HepG2 (cell line): ENCODE measurements around the gene MTHFD1.

Source experiments
- BRCA1 ChIP-seq: sonication (generic); formaldehyde crosslinking; IDR thresholded peaks from 2 replicates; pipeline ENCODE4 v1.4.0; 2020; ENCODE audit warnings: missing genetic modification reagents
- CEBPB ChIP-seq: IDR thresholded peaks from 2 replicates; pipeline ENCODE4 v1.6.1; 2011; ENCODE audit warnings: low read depth, low read length, improper control_type of control experiment, borderline replicate concordance
- CTCF ChIP-seq: sonication (generic); formaldehyde crosslinking; IDR thresholded peaks from 2 replicates; pipeline ENCODE4 v1.5.0; 2020; ENCODE audit warnings: mild to moderate bottlenecking, missing genetic modification reagents, moderate library complexity
- DPF2 ChIP-seq: sonication (generic); formaldehyde crosslinking; IDR thresholded peaks from 2 replicates; pipeline ENCODE4 v1.4.0; 2020; ENCODE audit warnings: mild to moderate bottlenecking, low read depth, missing genetic modification reagents, borderline replicate concordance
- FOXM1 ChIP-seq: sonication (generic); formaldehyde crosslinking; IDR thresholded peaks from 2 replicates; pipeline ENCODE4 v1.5.0; 2020; ENCODE audit warnings: missing genetic modification reagents
- HNF4G ChIP-seq, 2 experiments: sonication (generic) in 1 of 2; formaldehyde crosslinking in 1 of 2; IDR thresholded peaks; 2 replicates each; pipeline versions ENCODE4 v1.4.0 to v1.6.1; 2011 to 2020; ENCODE audit warnings: borderline replicate concordance in 2 of 2, low read depth in 2 of 2, mild to moderate bottlenecking in 2 of 2, low read length in 1 of 2, missing genetic modification reagents in 1 of 2, moderate library complexity in 1 of 2
- ZNF230 ChIP-seq: sonication (generic); formaldehyde crosslinking; IDR thresholded peaks from 2 replicates; pipeline ENCODE4 v1.4.0; 2020; ENCODE audit warnings: mild to moderate bottlenecking, missing genetic modification reagents
- ZNF432 ChIP-seq: sonication (generic); formaldehyde crosslinking; IDR thresholded peaks from 2 replicates; pipeline ENCODE4 v1.5.0; 2020; ENCODE audit warnings: missing genetic modification reagents, mild to moderate bottlenecking, borderline replicate concordance
- ZNF510 ChIP-seq: sonication (generic); formaldehyde crosslinking; IDR thresholded peaks from 2 replicates; pipeline ENCODE4 v1.4.0; 2020; ENCODE audit warnings: low read depth, mild to moderate bottlenecking, missing genetic modification reagents
- TF ChIP-seq, protein P1 (sequence below): sonication (generic); formaldehyde crosslinking; conservative IDR thresholded peaks from 2 replicates; pipeline ENCODE4 v1.8.0; 2022; ENCODE audit warnings: low read depth, missing genetic modification reagents

DNA sequence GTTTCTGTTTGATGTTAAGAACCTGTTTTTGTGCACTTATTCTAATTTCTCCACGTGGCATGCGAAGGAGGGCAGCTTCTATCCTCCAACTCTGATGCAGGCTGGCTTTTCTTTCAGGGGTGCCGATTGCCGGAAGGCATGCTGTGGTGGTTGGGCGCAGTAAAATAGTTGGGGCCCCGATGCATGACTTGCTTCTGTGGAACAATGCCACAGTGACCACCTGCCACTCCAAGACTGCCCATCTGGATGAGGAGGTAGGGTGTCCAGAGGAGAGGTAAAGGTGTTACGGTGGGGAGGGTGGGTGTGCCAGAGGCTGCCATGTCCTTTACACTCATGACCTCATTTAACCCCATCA is 29.6 kb downstream of the MTHFD1 start:
- TF ChIP-seq ZNF510 (no peak), ZNF432 (CRISPR knock-in tag) (no peak), CTCF (CRISPR knock-in tag) (no peak), FOXM1 (CRISPR knock-in tag) (no peak), HNF4G (IDR thresholded peaks at IDR 0.05; ENCODE audit: borderline replicate concordance, low read depth, low read length) (no peak), HNF4G (CRISPR knock-in tag; IDR thresholded peaks at IDR 0.05; ENCODE audit: borderline replicate concordance, low read depth) (no peak), DPF2 (CRISPR knock-in tag) (no peak), CEBPB (no peak), BRCA1 (CRISPR knock-in tag) (no peak), ZNF230 (CRISPR knock-in tag) (no peak)
- TF ChIP-seq, protein P1, sequence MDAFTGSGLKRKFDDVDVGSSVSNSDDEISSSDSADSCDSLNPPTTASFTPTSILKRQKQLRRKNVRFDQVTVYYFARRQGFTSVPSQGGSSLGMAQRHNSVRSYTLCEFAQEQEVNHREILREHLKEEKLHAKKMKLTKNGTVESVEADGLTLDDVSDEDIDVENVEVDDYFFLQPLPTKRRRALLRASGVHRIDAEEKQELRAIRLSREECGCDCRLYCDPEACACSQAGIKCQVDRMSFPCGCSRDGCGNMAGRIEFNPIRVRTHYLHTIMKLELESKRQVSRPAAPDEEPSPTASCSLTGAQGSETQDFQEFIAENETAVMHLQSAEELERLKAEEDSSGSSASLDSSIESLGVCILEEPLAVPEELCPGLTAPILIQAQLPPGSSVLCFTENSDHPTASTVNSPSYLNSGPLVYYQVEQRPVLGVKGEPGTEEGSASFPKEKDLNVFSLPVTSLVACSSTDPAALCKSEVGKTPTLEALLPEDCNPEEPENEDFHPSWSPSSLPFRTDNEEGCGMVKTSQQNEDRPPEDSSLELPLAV (CRISPR knock-in tag), result no peak
